Endothelial cell (in vitro differentiated cells): Measurements from ENCODE around the gene GLO1. TPM values are rescaled to one million over a fixed set of nuclear protein-coding genes. Genes with fewer than 3 reads are reported as not detected.

Experiments
- DNase-seq: peaks from one replicate; pipeline ENCODE4 v3.0.0; 2021; ENCODE audit warnings: low spot score
- H3K27ac Mint-ChIP-seq: one replicate; pipeline ENCODE4 v1.8.0; 2021; ENCODE audit warnings: mixed read lengths, inconsistent platforms; ENCODE audit not compliant: unreplicated experiment
- H3K27me3 Mint-ChIP-seq: one replicate; pipeline ENCODE4 v1.8.0; 2021; ENCODE audit warnings: mild to moderate bottlenecking, moderate library complexity, mixed read lengths, inconsistent platforms; ENCODE audit not compliant: unreplicated experiment
- H3K36me3 Mint-ChIP-seq: one replicate; pipeline ENCODE4 v1.8.0; 2021; ENCODE audit warnings: mild to moderate bottlenecking, low read depth, mixed read lengths, inconsistent platforms; ENCODE audit not compliant: unreplicated experiment
- H3K4me1 Mint-ChIP-seq: one replicate; pipeline ENCODE4 v1.8.0; 2021; ENCODE audit warnings: mild to moderate bottlenecking, mixed read lengths, inconsistent platforms; ENCODE audit not compliant: unreplicated experiment
- H3K4me3 Mint-ChIP-seq: one replicate; pipeline ENCODE4 v1.8.0; 2021; ENCODE audit warnings: mild to moderate bottlenecking, mixed read lengths, inconsistent platforms; ENCODE audit not compliant: unreplicated experiment
- H3K9me3 Mint-ChIP-seq: one replicate; pipeline ENCODE4 v1.8.0; 2021; ENCODE audit warnings: mixed read lengths, inconsistent platforms; ENCODE audit not compliant: unreplicated experiment
- CTCF ChIP-seq: fragments of 200-600 bp; sonication (generic); IDR thresholded peaks from one replicate; pipeline ENCODE4 v1.5.0; 2021; ENCODE audit warnings: antibody characterized with exemption; ENCODE audit not compliant: unreplicated experiment
- long read RNA-seq: library from polyadenylated mRNA; unstranded; transcript quantifications from one replicate; pipeline ENCODE4 v2.0.0, GENCODE V29; 2020; ENCODE audit not compliant: unreplicated experiment
- total RNA-seq: library from RNA; stranded (reverse); fragmentation: NEBNext Ultra II Directional; extraction: Animal tissue kit (Norgen Biotek cat#: 25700); gene quantifications from one replicate; pipeline ENCODE4 v1.2.1, GENCODE V29; 2021; ENCODE audit not compliant: unreplicated experiment

The GLO1 gene
- 83.6 TPM for total RNA-seq
- long read RNA-seq, transcript GLO1-201 (6 exons, 2,012 nt) = major isoform, 81 of 84 reads
- long read RNA-seq, partial matches to known transcripts = 2 of 84 reads
- long read RNA-seq, other reads (novel, unspliced or antisense) = 1 of 84 reads

GRCh38 chr6:38702558-38703397 lies at the start of gene GLO1:
Gene GLO1 (minus strand): TSS chr6:38703145. CDS start chr6:38703054, 91 bp downstream.
- H3K36me3 Mint-ChIP-seq = peaks cover 16% of the 10 kb centered on the region
- no peak for TF ChIP-seq CTCF
- DNase-seq = peak; percentile 94

GRCh38 chr6:38750968-38751615 lies 48.1 kb upstream of the GLO1 start:
- Mint-ChIP-seq H3K27me3 (no peaks in the 10 kb centered on the region), H3K27ac (no peak overlapping the region), H3K36me3 (no peaks in the 10 kb centered on the region), H3K4me3 (no peak overlapping the region), H3K9me3 (no peaks in the 10 kb centered on the region), H3K4me1 (peaks cover 1% of the 10 kb centered on the region)
- DNase-seq = no peak
- TF ChIP-seq CTCF = no peak

More at GRCh38 chr6:38702558-38703397, at the start of gene GLO1:
- peaks cover 6% of the 10 kb centered on the region for H3K9me3 Mint-ChIP-seq
- peak within 1 kb of the TSS; percentile 93 for H3K4me3 Mint-ChIP-seq
- no peaks in the 10 kb centered on the region for H3K27me3 Mint-ChIP-seq
- H3K27ac Mint-ChIP-seq = peak within 1 kb of the TSS; percentile 62
- H3K4me1 Mint-ChIP-seq = peaks cover 6% of the 10 kb centered on the region

- no peaks in the 10 kb centered on the region for H3K27me3 Mint-ChIP-seq
- no peaks in the 10 kb centered on the region for H3K4me1 Mint-ChIP-seq
- no peak for TF ChIP-seq CTCF
- H3K27ac Mint-ChIP-seq = no peak overlapping the region
- H3K4me3 Mint-ChIP-seq = no peak overlapping the region
- no peaks in the 10 kb centered on the region for H3K9me3 Mint-ChIP-seq
- no peak for DNase-seq
- H3K36me3 Mint-ChIP-seq = no peaks in the 10 kb centered on the region
Measured at GRCh38 chr6:38749473-38749872, 46.5 kb upstream of the GLO1 start.

GRCh38 chr6:38739532-38739931 lies 36.6 kb upstream of the GLO1 start:
- no peak overlapping the region for H3K4me3 Mint-ChIP-seq
- H3K4me1 Mint-ChIP-seq = no peaks in the 10 kb centered on the region
- H3K36me3 Mint-ChIP-seq = no peaks in the 10 kb centered on the region
- no peaks in the 10 kb centered on the region for H3K27me3 Mint-ChIP-seq
- peak; percentile 60 for TF ChIP-seq CTCF
- DNase-seq = no peak
- no peaks in the 10 kb centered on the region for H3K9me3 Mint-ChIP-seq
- no peak overlapping the region for H3K27ac Mint-ChIP-seq
